ENCODE measurements around the gene ILKAP.

Gene ILKAP

GRCh38 chr2:238123991-238124470 is 79.5 kb downstream of the ILKAP start:
- TF ChIP-seq POLR2A (IDR thresholded peaks at IDR 0.05; ENCODE audit: low read depth, low read length): no peak
- DNase-seq (ENCODE audit: insufficient read length, low spot score) (no peak), FAIRE-seq (no peak)

GRCh38 chr2:238123218-238123971 is 80.1 kb downstream of the ILKAP start:
- FAIRE-seq (no peak), DNase-seq (ENCODE audit: insufficient read length, low spot score) (no peak)
- no peak for TF ChIP-seq POLR2A (IDR thresholded peaks at IDR 0.05; ENCODE audit: low read depth, low read length)

- no peak for TF ChIP-seq POLR2A (IDR thresholded peaks at IDR 0.05; ENCODE audit: low read depth, low read length)
- FAIRE-seq (no peak), DNase-seq (ENCODE audit: insufficient read length, low spot score) (no peak)
Observed at GRCh38 chr2:238122287-238123217, 80.9 kb downstream of the ILKAP start.

GRCh38 chr2:238121511-238122286 is 81.8 kb downstream of the ILKAP start:
- TF ChIP-seq POLR2A (IDR thresholded peaks at IDR 0.05; ENCODE audit: low read depth, low read length): no peak
- no peak for FAIRE-seq

GRCh38 chr2:238120463-238121298 is 82.8 kb downstream of the ILKAP start:
- DNase-seq (ENCODE audit: insufficient read length, low spot score) (no peak), FAIRE-seq (no peak)
- no peak for TF ChIP-seq POLR2A (IDR thresholded peaks at IDR 0.05; ENCODE audit: low read depth, low read length)

More at GRCh38 chr2:238121511-238122286, 81.8 kb downstream of the ILKAP start:
- no peak for DNase-seq (ENCODE audit: insufficient read length, low spot score)
